IPS-18c (cell line): ENCODE measurements around the gene C1QTNF7.

Source experiments
- H3K4me3 ChIP-seq: 2 replicates; pipeline ENCODE4 v1.7.0; 2013; ENCODE audit warnings: low read depth, mild to moderate bottlenecking, low read length, moderate library complexity; ENCODE audit not compliant: insufficient read depth
- H3K9me3 ChIP-seq: one replicate; pipeline ENCODE4 v1.6.1; 2013; ENCODE audit warnings: mild to moderate bottlenecking, low read length, moderate library complexity; ENCODE audit not compliant: control insufficient read depth, insufficient read depth

C1QTNF7 gene

GRCh38 chr4:15427701-15428100 lies at the start of gene C1QTNF7:
Gene C1QTNF7, plus strand, starts transcription at chr4:15428033. Its CDS starts 7,711 bp downstream, at chr4:15435744.
- Histone ChIP-seq H3K4me3 (no peak within 1 kb of the TSS), H3K9me3 (no peaks in the 10 kb centered on the region)

GRCh38 chr4:15378062-15378461 lies 49.8 kb upstream of the C1QTNF7 start:
- Histone ChIP-seq H3K9me3 (no peaks in the 10 kb centered on the region), H3K4me3 (no peak overlapping the region)

- H3K9me3 ChIP-seq = no peaks in the 10 kb centered on the region
- no peak overlapping the region for H3K4me3 ChIP-seq
Measured at GRCh38 chr4:15378493-15378892, 49.3 kb upstream of the C1QTNF7 start.

GRCh38 chr4:15381806-15382338 lies 46.0 kb upstream of the C1QTNF7 start:
- H3K9me3 ChIP-seq = no peaks in the 10 kb centered on the region
- no peak overlapping the region for H3K4me3 ChIP-seq

- no peaks in the 10 kb centered on the region for H3K9me3 ChIP-seq
- no peak overlapping the region for H3K4me3 ChIP-seq
Measured at GRCh38 chr4:15382669-15383273, 45.1 kb upstream of the C1QTNF7 start.

GRCh38 chr4:15385515-15385914 lies 42.3 kb upstream of the C1QTNF7 start:
- H3K4me3 ChIP-seq = no peak overlapping the region
- no peaks in the 10 kb centered on the region for H3K9me3 ChIP-seq

- no peak overlapping the region for H3K4me3 ChIP-seq
- no peaks in the 10 kb centered on the region for H3K9me3 ChIP-seq
Measured at GRCh38 chr4:15385928-15386327, 41.9 kb upstream of the C1QTNF7 start.

- H3K9me3 ChIP-seq = no peaks in the 10 kb centered on the region
- no peak overlapping the region for H3K4me3 ChIP-seq
Measured at GRCh38 chr4:15390494-15390893, 37.3 kb upstream of the C1QTNF7 start.

- no peaks in the 10 kb centered on the region for H3K9me3 ChIP-seq
- no peak overlapping the region for H3K4me3 ChIP-seq
Measured at GRCh38 chr4:15392053-15392805, 35.6 kb upstream of the C1QTNF7 start.

- no peak overlapping the region for H3K4me3 ChIP-seq
- H3K9me3 ChIP-seq = no peaks in the 10 kb centered on the region
Measured at GRCh38 chr4:15395311-15395710, 32.5 kb upstream of the C1QTNF7 start.

GRCh38 chr4:15396157-15396800 lies 31.6 kb upstream of the C1QTNF7 start:
- no peak overlapping the region for H3K4me3 ChIP-seq
- H3K9me3 ChIP-seq = no peaks in the 10 kb centered on the region

- Histone ChIP-seq H3K9me3 (no peaks in the 10 kb centered on the region), H3K4me3 (no peak overlapping the region)
Measured at GRCh38 chr4:15398001-15398400, 29.8 kb upstream of the C1QTNF7 start.

GRCh38 chr4:15398732-15399131 lies 29.1 kb upstream of the C1QTNF7 start:
- H3K4me3 ChIP-seq = no peak overlapping the region
- H3K9me3 ChIP-seq = no peaks in the 10 kb centered on the region

- Histone ChIP-seq H3K4me3 (no peak overlapping the region), H3K9me3 (no peaks in the 10 kb centered on the region)
Measured at GRCh38 chr4:15400226-15400625, 27.6 kb upstream of the C1QTNF7 start.

GRCh38 chr4:15400981-15401671 lies 26.7 kb upstream of the C1QTNF7 start:
- no peak overlapping the region for H3K4me3 ChIP-seq
- H3K9me3 ChIP-seq = no peaks in the 10 kb centered on the region

GRCh38 chr4:15402146-15402545 lies 25.7 kb upstream of the C1QTNF7 start:
- no peak overlapping the region for H3K4me3 ChIP-seq

GRCh38 chr4:15402974-15403373 lies 24.9 kb upstream of the C1QTNF7 start:
- H3K9me3 ChIP-seq = no peaks in the 10 kb centered on the region
- no peak overlapping the region for H3K4me3 ChIP-seq

More at GRCh38 chr4:15402146-15402545, 25.7 kb upstream of the C1QTNF7 start:
- H3K9me3 ChIP-seq = no peaks in the 10 kb centered on the region
